ENCODE data around the gene SLC6A9. TPM values are rescaled to one million over a fixed set of nuclear protein-coding genes. Genes with fewer than 3 reads are reported as not detected.

The SLC6A9 gene
- total RNA-seq, 3 donors from 2014 or later (not counting 1 experiment from before 2014, with no cell fraction given): 0.29 to 0.55 TPM; not detected in 1

- no peak overlapping the region for H3K27ac Mint-ChIP-seq
Observed at GRCh38 chr1:43958351-43959255, 72.7 kb downstream of the SLC6A9 start.

DNA sequence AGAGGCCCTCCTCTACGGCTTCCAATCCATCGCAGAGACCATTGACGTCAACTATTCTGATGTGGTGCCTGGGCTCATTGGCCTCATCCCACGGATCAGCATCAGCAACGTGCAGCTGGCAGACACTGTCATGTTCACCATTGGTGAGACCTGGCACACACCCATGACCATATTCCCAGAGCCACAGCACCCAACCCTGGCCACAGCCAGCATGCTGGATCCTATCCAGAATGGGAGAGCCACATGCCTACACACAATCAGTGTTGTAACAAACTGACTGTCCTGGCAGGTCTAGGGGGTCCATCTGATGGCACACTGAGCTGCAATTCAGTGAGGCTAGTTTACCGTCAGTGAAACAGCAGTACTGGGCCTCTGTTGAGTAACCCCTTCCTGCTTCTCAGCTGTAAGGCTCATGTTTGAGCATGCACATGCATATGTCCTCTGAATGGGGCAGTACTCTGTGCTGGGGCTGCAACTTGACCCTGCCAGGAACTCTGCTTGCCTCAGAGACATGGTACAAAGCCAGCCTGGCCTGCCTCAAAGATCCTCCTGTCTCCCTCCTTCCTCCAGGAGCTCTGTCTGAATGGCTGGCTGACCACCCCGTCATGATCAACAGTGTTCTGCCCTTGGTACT is 73.7 kb downstream of the SLC6A9 start:
- ATAC-seq: no peak
- H3K27me3 ChIP-seq (ENCODE audit: control insufficient read depth, insufficient read depth, low read length): no peaks in the 10 kb centered on the region
- no peak overlapping the region for H3K4me3 ChIP-seq (ENCODE audit: low read length)
- intact Hi-C loops (cut with micrococcal nuclease): no loop called here
- 94% methylated on average over 7 of the region's 7 CpGs for WGBS (ENCODE audit: insufficient coverage)
- no peak overlapping the region for H3K27ac Mint-ChIP-seq
- H3K4me1 ChIP-seq (ENCODE audit: control insufficient read depth, insufficient read depth, low read length): no peaks in the 10 kb centered on the region
- peaks cover 0 to 6% of the 10 kb centered on the region in 2 donors for H3K4me1 Mint-ChIP-seq
- no peak overlapping the region for H3K27ac ChIP-seq (ENCODE audit: low read length)
- no peaks in the 10 kb centered on the region for H3K27me3 Mint-ChIP-seq (ENCODE audit: low read depth in 2 of 2)
- no peak overlapping the region for H3K4me3 Mint-ChIP-seq
- no peaks in the 10 kb centered on the region for H3K9me3 Mint-ChIP-seq
- DNase-seq: no peak
- no peaks in the 10 kb centered on the region for H3K36me3 Mint-ChIP-seq
- peaks cover 29% of the 10 kb centered on the region for H3K36me3 ChIP-seq (ENCODE audit: control insufficient read depth, insufficient read depth, low read length)
- H3K9me3 ChIP-seq (ENCODE audit: control insufficient read depth, insufficient read depth, low read length): no peaks in the 10 kb centered on the region
- TF ChIP-seq, protein P1, sequence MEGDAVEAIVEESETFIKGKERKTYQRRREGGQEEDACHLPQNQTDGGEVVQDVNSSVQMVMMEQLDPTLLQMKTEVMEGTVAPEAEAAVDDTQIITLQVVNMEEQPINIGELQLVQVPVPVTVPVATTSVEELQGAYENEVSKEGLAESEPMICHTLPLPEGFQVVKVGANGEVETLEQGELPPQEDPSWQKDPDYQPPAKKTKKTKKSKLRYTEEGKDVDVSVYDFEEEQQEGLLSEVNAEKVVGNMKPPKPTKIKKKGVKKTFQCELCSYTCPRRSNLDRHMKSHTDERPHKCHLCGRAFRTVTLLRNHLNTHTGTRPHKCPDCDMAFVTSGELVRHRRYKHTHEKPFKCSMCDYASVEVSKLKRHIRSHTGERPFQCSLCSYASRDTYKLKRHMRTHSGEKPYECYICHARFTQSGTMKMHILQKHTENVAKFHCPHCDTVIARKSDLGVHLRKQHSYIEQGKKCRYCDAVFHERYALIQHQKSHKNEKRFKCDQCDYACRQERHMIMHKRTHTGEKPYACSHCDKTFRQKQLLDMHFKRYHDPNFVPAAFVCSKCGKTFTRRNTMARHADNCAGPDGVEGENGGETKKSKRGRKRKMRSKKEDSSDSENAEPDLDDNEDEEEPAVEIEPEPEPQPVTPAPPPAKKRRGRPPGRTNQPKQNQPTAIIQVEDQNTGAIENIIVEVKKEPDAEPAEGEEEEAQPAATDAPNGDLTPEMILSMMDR (IDR thresholded peaks at IDR 0.05): no peak

More at GRCh38 chr1:43958351-43959255, 72.7 kb downstream of the SLC6A9 start:
- no peaks in the 10 kb centered on the region for H3K9me3 Mint-ChIP-seq
- TF ChIP-seq, protein P1 (IDR thresholded peaks at IDR 0.05): no peak
- H3K36me3 Mint-ChIP-seq: no peaks in the 10 kb centered on the region
- no peak overlapping the region for H3K27ac ChIP-seq (ENCODE audit: low read length)
- WGBS (ENCODE audit: insufficient coverage): 96% methylated on average over 8 of the region's 9 CpGs
- H3K27me3 Mint-ChIP-seq (ENCODE audit: low read depth in 2 of 2): no peaks in the 10 kb centered on the region
- no peak for DNase-seq
- H3K9me3 ChIP-seq (ENCODE audit: control insufficient read depth, insufficient read depth, low read length): no peaks in the 10 kb centered on the region
- no peak overlapping the region for H3K4me3 ChIP-seq (ENCODE audit: low read length)
- H3K36me3 ChIP-seq (ENCODE audit: control insufficient read depth, insufficient read depth, low read length): peaks cover 31% of the 10 kb centered on the region
- peaks cover 0 to 6% of the 10 kb centered on the region in 2 donors for H3K4me1 Mint-ChIP-seq
- H3K4me3 Mint-ChIP-seq: no peak overlapping the region
- intact Hi-C loops (cut with micrococcal nuclease): no loop called here
- ATAC-seq: no peak
- no peaks in the 10 kb centered on the region for H3K27me3 ChIP-seq (ENCODE audit: control insufficient read depth, insufficient read depth, low read length)
- H3K4me1 ChIP-seq (ENCODE audit: control insufficient read depth, insufficient read depth, low read length): no peaks in the 10 kb centered on the region

DNA sequence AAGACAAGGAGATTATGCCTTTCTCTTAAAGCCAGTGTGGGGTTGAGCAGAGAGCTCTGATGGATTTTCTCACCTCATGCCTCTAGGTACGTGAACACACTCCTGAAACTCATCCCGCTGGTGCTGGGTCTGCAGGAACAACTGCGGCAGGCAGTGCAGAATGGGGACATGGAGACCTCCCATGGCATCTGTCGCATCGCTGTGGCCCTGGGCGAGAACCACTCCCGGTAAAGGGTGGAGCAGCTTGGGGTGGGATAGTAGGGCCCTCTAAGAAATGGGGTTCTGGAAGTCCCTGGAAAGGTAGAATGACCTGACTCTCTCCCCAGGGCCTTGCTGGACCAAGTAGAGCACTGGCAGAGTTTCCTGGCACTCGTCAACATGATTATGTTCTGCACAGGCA is 75.0 kb downstream of the SLC6A9 start:
- no peak for ATAC-seq
- H3K27ac Mint-ChIP-seq: no peak overlapping the region
- no peak for DNase-seq
- H3K9me3 Mint-ChIP-seq: no peaks in the 10 kb centered on the region
- Histone ChIP-seq H3K4me1 (ENCODE audit: control insufficient read depth, insufficient read depth, low read length) (no peaks in the 10 kb centered on the region), H3K4me3 (ENCODE audit: low read length) (no peak overlapping the region), H3K27ac (ENCODE audit: low read length) (no peak overlapping the region), H3K27me3 (ENCODE audit: control insufficient read depth, insufficient read depth, low read length) (no peaks in the 10 kb centered on the region), H3K36me3 (ENCODE audit: control insufficient read depth, insufficient read depth, low read length) (peaks cover 29% of the 10 kb centered on the region), H3K9me3 (ENCODE audit: control insufficient read depth, insufficient read depth, low read length) (no peaks in the 10 kb centered on the region)
- no peak overlapping the region for H3K4me3 Mint-ChIP-seq
- no peaks in the 10 kb centered on the region for H3K36me3 Mint-ChIP-seq
- H3K27me3 Mint-ChIP-seq (ENCODE audit: low read depth in 2 of 2): no peaks in the 10 kb centered on the region
- peaks cover 2 to 10% of the 10 kb centered on the region in 2 donors for H3K4me1 Mint-ChIP-seq
- intact Hi-C loops (cut with micrococcal nuclease): no loop called here
- TF ChIP-seq, protein P1 (IDR thresholded peaks at IDR 0.05): no peak
- WGBS (ENCODE audit: insufficient coverage): 96% methylated on average over 8 of the region's 8 CpGs
